SK-N-SH treated with all-trans-retinoic acid at 6 μM for 48 hours (cell line): ENCODE results near the gene NCAM1.

Experiments
- ATAC-seq: fragments of 200-7000 bp; cut with Tn5 transposase; 3 replicates; pipeline ENCODE4 v1.9.1; 2020; ENCODE audit warnings: mild to moderate bottlenecking, moderate library complexity
- ARNTL ChIP-seq: fragments of 450-650 bp; formaldehyde crosslinking; IDR thresholded peaks from 2 replicates; pipeline ENCODE4 v1.5.0; 2020; ENCODE audit warnings: low read depth, mild to moderate bottlenecking, moderate library complexity, borderline replicate concordance
- BACH2 ChIP-seq: fragments of 250-450 bp; sonication (Bioruptor Pico); IDR thresholded peaks from 2 replicates; pipeline ENCODE4 v1.9.0; 2021; ENCODE audit warnings: mild to moderate bottlenecking, borderline replicate concordance
- CSDC2 ChIP-seq: fragments of 250-450 bp; sonication (Bioruptor Pico); IDR thresholded peaks from 2 replicates; pipeline ENCODE4 v1.5.0; 2020; ENCODE audit warnings: mild to moderate bottlenecking, moderate library complexity
- ESRRG ChIP-seq: fragments of 250-450 bp; sonication (Bioruptor Pico); IDR thresholded peaks from 2 replicates; pipeline ENCODE4 v1.6.1; 2021; ENCODE audit warnings: mild to moderate bottlenecking
- GLIS3 ChIP-seq: fragments of 250-450 bp; sonication (Bioruptor Pico); IDR thresholded peaks from 2 replicates; pipeline ENCODE4 v1.5.0; 2020; ENCODE audit warnings: mild to moderate bottlenecking, moderate library complexity
- ISL1 ChIP-seq: fragments of 250-450 bp; sonication (Bioruptor Pico); IDR thresholded peaks from 2 replicates; pipeline ENCODE4 v2.1.2; 2022; ENCODE audit warnings: mild to moderate bottlenecking, moderate library complexity
- OSR1 ChIP-seq: fragments of 250-450 bp; sonication (Bioruptor Pico); IDR thresholded peaks from 2 replicates; pipeline ENCODE4 v1.8.0; 2022; ENCODE audit warnings: moderate library complexity, mild to moderate bottlenecking, inconsistent platforms
- PPARA ChIP-seq: fragments of 250-450 bp; sonication (Bioruptor Pico); IDR thresholded peaks from 2 replicates; pipeline ENCODE4 v1.5.0; 2020; ENCODE audit warnings: mild to moderate bottlenecking, borderline replicate concordance
- RARB ChIP-seq: fragments of 250-450 bp; sonication (Bioruptor Pico); IDR thresholded peaks from 2 replicates; pipeline ENCODE4 v1.8.0; 2021; ENCODE audit warnings: mild to moderate bottlenecking, moderate library complexity
- TCF4 ChIP-seq: fragments of 250-450 bp; sonication (Bioruptor Pico); IDR thresholded peaks from 2 replicates; pipeline ENCODE4 v1.8.0; 2021; ENCODE audit warnings: mild to moderate bottlenecking, moderate library complexity, borderline replicate concordance
- TOX ChIP-seq: fragments of 250-450 bp; sonication (Bioruptor Pico); IDR thresholded peaks from 2 replicates; pipeline ENCODE4 v1.8.0; 2021; ENCODE audit warnings: mild to moderate bottlenecking, moderate library complexity, borderline replicate concordance
- ZC3H10 ChIP-seq: fragments of 250-450 bp; sonication (Bioruptor Pico); IDR thresholded peaks from 2 replicates; pipeline ENCODE4 v1.5.1; 2021; ENCODE audit warnings: mild to moderate bottlenecking, moderate library complexity
- ZFP3 ChIP-seq: fragments of 250-450 bp; sonication (Bioruptor Pico); IDR thresholded peaks from 2 replicates; pipeline ENCODE4 v1.5.0; 2020; ENCODE audit warnings: mild to moderate bottlenecking, moderate library complexity
- ZFP30 ChIP-seq: fragments of 450-650 bp; formaldehyde crosslinking; IDR thresholded peaks from 2 replicates; pipeline ENCODE4 v1.5.0; 2022; ENCODE audit warnings: mild to moderate bottlenecking, moderate library complexity
- ZNF565 ChIP-seq: fragments of 450-650 bp; formaldehyde crosslinking; conservative IDR thresholded peaks from 2 replicates; pipeline ENCODE4 v1.5.0; 2020; ENCODE audit warnings: low read depth, mild to moderate bottlenecking, moderate library complexity
- ZNF70 ChIP-seq: fragments of 450-650 bp; formaldehyde crosslinking; IDR thresholded peaks from 2 replicates; pipeline ENCODE4 v1.5.0; 2020; ENCODE audit warnings: mild to moderate bottlenecking, moderate library complexity
- ZNF8 ChIP-seq: fragments of 450-650 bp; formaldehyde crosslinking; IDR thresholded peaks from 2 replicates; pipeline ENCODE4 v1.5.0; 2020; ENCODE audit warnings: mild to moderate bottlenecking, moderate library complexity
- TF ChIP-seq, protein P1 (sequence below): fragments of 250-450 bp; sonication (Bioruptor Pico); IDR thresholded peaks from 2 replicates; pipeline ENCODE4 v1.5.0; 2020; ENCODE audit warnings: mild to moderate bottlenecking, moderate library complexity
- TF ChIP-seq, protein P2 (sequence below): fragments of 250-450 bp; sonication (Bioruptor Pico); IDR thresholded peaks from 2 replicates; pipeline ENCODE4 v1.5.1; 2020; ENCODE audit warnings: low read depth, mild to moderate bottlenecking, moderate library complexity
- TF ChIP-seq, protein P3 (sequence below): fragments of 250-450 bp; sonication (Bioruptor Pico); IDR thresholded peaks from 2 replicates; pipeline ENCODE4 v1.5.1; 2021; ENCODE audit warnings: mild to moderate bottlenecking, moderate library complexity
- TF ChIP-seq, protein P4 (sequence below): fragments of 250-450 bp; sonication (Bioruptor Pico); IDR thresholded peaks from 2 replicates; pipeline ENCODE4 v1.8.0; 2020; ENCODE audit warnings: mild to moderate bottlenecking, moderate library complexity, borderline replicate concordance

NCAM1 gene

DNA sequence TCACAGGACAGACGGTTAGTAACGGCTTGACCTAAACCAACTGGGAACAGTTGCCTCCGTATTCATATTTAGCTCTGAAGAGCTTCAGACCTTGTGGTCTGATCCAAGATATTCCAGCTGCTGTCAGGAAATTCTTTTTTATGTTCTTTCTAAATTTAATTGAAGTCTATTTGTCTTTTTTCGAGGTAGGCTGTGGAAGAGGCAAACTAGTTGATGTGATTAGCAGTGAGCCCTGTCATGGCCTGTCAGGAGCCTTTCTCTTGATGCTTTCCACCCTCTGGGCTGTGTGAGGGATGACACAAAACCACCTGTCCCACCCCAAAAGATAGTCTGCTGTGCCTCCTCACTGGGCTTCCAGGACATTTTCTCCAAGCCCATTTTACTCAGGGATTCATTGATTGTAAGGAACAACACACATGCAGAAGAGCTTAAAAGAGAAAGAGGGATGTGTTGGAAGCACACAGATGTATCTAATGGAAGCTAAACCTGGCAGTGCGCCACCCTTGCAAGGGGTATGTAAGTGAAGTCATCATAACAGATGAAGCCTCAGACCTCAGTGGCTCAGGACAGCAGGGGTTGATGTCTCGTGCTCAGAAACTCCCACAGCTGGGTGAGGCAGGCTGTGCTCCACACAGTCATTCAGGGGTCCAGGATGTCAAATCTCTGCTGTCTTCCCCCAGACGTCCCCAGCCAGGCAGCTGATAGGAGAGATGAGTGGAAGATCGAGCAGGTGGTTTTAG lies 170.0 kb downstream of the NCAM1 start:
- peak; percentile 62; the same call in 1 of the 3 replicates for ATAC-seq
- TF ChIP-seq GLIS3 (CRISPR knock-in tag) (no peak), TOX (CRISPR knock-in tag) (no peak), ZNF8 (CRISPR knock-in tag) (no peak), ZNF70 (CRISPR knock-in tag) (no peak), PPARA (CRISPR knock-in tag) (no peak), ZFP3 (CRISPR knock-in tag) (no peak), ESRRG (CRISPR knock-in tag) (no peak), OSR1 (CRISPR knock-in tag) (no peak), BACH2 (CRISPR knock-in tag) (no peak), RARB (CRISPR knock-in tag) (no peak), ZC3H10 (CRISPR knock-in tag) (no peak), ZNF565 (CRISPR knock-in tag) (no peak)
- TF ChIP-seq, protein P1, sequence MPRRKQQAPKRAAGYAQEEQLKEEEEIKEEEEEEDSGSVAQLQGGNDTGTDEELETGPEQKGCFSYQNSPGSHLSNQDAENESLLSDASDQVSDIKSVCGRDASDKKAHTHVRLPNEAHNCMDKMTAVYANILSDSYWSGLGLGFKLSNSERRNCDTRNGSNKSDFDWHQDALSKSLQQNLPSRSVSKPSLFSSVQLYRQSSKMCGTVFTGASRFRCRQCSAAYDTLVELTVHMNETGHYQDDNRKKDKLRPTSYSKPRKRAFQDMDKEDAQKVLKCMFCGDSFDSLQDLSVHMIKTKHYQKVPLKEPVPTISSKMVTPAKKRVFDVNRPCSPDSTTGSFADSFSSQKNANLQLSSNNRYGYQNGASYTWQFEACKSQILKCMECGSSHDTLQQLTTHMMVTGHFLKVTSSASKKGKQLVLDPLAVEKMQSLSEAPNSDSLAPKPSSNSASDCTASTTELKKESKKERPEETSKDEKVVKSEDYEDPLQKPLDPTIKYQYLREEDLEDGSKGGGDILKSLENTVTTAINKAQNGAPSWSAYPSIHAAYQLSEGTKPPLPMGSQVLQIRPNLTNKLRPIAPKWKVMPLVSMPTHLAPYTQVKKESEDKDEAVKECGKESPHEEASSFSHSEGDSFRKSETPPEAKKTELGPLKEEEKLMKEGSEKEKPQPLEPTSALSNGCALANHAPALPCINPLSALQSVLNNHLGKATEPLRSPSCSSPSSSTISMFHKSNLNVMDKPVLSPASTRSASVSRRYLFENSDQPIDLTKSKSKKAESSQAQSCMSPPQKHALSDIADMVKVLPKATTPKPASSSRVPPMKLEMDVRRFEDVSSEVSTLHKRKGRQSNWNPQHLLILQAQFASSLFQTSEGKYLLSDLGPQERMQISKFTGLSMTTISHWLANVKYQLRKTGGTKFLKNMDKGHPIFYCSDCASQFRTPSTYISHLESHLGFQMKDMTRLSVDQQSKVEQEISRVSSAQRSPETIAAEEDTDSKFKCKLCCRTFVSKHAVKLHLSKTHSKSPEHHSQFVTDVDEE (CRISPR knock-in tag) = no peak
- TF ChIP-seq, protein P2, sequence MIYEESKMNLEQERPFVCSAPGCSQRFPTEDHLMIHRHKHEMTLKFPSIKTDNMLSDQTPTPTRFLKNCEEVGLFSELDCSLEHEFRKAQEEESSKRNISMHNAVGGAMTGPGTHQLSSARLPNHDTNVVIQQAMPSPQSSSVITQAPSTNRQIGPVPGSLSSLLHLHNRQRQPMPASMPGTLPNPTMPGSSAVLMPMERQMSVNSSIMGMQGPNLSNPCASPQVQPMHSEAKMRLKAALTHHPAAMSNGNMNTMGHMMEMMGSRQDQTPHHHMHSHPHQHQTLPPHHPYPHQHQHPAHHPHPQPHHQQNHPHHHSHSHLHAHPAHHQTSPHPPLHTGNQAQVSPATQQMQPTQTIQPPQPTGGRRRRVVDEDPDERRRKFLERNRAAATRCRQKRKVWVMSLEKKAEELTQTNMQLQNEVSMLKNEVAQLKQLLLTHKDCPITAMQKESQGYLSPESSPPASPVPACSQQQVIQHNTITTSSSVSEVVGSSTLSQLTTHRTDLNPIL (CRISPR knock-in tag) = no peak
- TF ChIP-seq, protein P3, sequence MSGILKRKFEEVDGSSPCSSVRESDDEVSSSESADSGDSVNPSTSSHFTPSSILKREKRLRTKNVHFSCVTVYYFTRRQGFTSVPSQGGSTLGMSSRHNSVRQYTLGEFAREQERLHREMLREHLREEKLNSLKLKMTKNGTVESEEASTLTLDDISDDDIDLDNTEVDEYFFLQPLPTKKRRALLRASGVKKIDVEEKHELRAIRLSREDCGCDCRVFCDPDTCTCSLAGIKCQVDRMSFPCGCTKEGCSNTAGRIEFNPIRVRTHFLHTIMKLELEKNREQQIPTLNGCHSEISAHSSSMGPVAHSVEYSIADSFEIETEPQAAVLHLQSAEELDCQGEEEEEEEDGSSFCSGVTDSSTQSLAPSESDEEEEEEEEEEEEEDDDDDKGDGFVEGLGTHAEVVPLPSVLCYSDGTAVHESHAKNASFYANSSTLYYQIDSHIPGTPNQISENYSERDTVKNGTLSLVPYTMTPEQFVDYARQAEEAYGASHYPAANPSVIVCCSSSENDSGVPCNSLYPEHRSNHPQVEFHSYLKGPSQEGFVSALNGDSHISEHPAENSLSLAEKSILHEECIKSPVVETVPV (CRISPR knock-in tag) = no peak
- TF ChIP-seq, all 23 proteins: peak for 0

DNA sequence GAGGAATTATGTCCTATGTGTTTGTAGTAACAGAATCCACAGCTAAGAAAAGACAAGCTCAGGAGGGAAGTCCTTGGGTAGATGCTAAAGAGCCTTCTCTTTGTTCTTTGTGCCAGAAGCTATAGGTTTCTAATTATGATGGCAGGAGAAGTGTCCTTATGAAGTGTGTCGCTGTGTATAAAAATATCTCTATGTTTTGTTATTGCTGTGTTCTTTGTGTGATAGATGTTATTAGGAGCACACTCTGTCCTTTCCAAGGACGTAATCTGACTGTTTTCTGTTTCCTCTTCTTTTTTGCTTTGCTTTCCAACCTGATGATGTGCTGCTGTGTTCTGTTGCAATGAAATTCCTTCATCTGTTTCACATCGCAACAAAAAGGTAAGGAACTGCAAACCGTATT lies 171.9 kb downstream of the NCAM1 start:
- ATAC-seq = no peak
- TF ChIP-seq, protein P1 (CRISPR knock-in tag) = no peak
- TF ChIP-seq GLIS3 (CRISPR knock-in tag) = no peak
- no peak for TF ChIP-seq ARNTL (CRISPR knock-in tag)
- TF ChIP-seq ZNF8 (CRISPR knock-in tag) = no peak
- no peak for TF ChIP-seq ZFP30 (CRISPR knock-in tag)
- no peak for TF ChIP-seq ZFP3 (CRISPR knock-in tag)
- TF ChIP-seq ISL1 (CRISPR knock-in tag) = no peak
- TF ChIP-seq ESRRG (CRISPR knock-in tag) = no peak
- TF ChIP-seq ZNF70 (CRISPR knock-in tag) = no peak
- TF ChIP-seq, protein P4, sequence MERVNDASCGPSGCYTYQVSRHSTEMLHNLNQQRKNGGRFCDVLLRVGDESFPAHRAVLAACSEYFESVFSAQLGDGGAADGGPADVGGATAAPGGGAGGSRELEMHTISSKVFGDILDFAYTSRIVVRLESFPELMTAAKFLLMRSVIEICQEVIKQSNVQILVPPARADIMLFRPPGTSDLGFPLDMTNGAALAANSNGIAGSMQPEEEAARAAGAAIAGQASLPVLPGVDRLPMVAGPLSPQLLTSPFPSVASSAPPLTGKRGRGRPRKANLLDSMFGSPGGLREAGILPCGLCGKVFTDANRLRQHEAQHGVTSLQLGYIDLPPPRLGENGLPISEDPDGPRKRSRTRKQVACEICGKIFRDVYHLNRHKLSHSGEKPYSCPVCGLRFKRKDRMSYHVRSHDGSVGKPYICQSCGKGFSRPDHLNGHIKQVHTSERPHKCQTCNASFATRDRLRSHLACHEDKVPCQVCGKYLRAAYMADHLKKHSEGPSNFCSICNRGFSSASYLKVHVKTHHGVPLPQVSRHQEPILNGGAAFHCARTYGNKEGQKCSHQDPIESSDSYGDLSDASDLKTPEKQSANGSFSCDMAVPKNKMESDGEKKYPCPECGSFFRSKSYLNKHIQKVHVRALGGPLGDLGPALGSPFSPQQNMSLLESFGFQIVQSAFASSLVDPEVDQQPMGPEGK (CRISPR knock-in tag) = no peak
- no peak for TF ChIP-seq CSDC2 (CRISPR knock-in tag)
- TF ChIP-seq PPARA (CRISPR knock-in tag) = no peak
- TF ChIP-seq TCF4 = no peak
- TF ChIP-seq BACH2 (CRISPR knock-in tag) = no peak
- no peak for TF ChIP-seq ZC3H10 (CRISPR knock-in tag)
- TF ChIP-seq OSR1 (CRISPR knock-in tag) = no peak
- TF ChIP-seq, all 23 proteins: peak for 0
